GM23338 (cell line): ENCODE data around the gene FAM53A. TPM values are rescaled to one million over a fixed set of nuclear protein-coding genes. Genes with fewer than 3 reads are reported as not detected.
A peak's percentile ranks its signal among the peaks of the same experiment; 100 is the strongest.

Source experiments
- ATAC-seq: fragments of 200-7000 bp; cut with Tn5 transposase; 3 replicates; pipeline ENCODE4 v1.9.1; 2020
- DNase-seq: peaks from one replicate; pipeline ENCODE4 v3.0.0-alpha.2; 2015; ENCODE audit warnings: low spot score
- H2AFZ ChIP-seq: fragments of 200-600 bp; sonication (generic); 2 replicates; pipeline ENCODE4 v1.8.0; 2016; ENCODE audit warnings: antibody characterized with exemption, mild to moderate bottlenecking, moderate library complexity
- H3F3A ChIP-seq: fragments of 200-600 bp; sonication (generic); replicated peaks from 2 replicates; pipeline ENCODE4 v1.8.0; 2017; ENCODE audit warnings: antibody characterized with exemption, mixed run types, low read depth
- H3K27ac ChIP-seq: fragments of 200-600 bp; sonication (generic); 2 replicates; pipeline ENCODE4 v1.6.1; 2016; ENCODE audit warnings: low read depth
- H3K27me3 ChIP-seq: fragments of 200-600 bp; sonication (generic); 2 replicates; pipeline ENCODE4 v1.8.0; 2016; ENCODE audit warnings: mild to moderate bottlenecking, mixed run types, moderate library complexity; ENCODE audit not compliant: insufficient read depth
- H3K36me3 ChIP-seq: fragments of 200-600 bp; sonication (generic); 2 replicates; pipeline ENCODE4 v1.8.0; 2016; ENCODE audit warnings: mild to moderate bottlenecking; ENCODE audit not compliant: insufficient read depth
- H3K4me1 ChIP-seq: fragments of 200-600 bp; sonication (generic); 2 replicates; pipeline ENCODE4 v1.8.0; 2016; ENCODE audit warnings: mild to moderate bottlenecking, moderate library complexity; ENCODE audit not compliant: insufficient read depth
- H3K4me2 ChIP-seq: fragments of 200-600 bp; sonication (generic); 2 replicates; pipeline ENCODE4 v1.7.1; 2017; ENCODE audit warnings: mixed run types
- H3K4me3 ChIP-seq: fragments of 200-600 bp; sonication (generic); 2 replicates; pipeline ENCODE4 v1.6.1; 2016; ENCODE audit warnings: mixed run types
- H3K79me2 ChIP-seq: fragments of 200-600 bp; sonication (generic); replicated peaks from 2 replicates; pipeline ENCODE4 v1.8.0; 2017; ENCODE audit warnings: mild to moderate bottlenecking; ENCODE audit not compliant: insufficient read depth
- H3K9me2 ChIP-seq: fragments of 200-600 bp; sonication (generic); 2 replicates; pipeline ENCODE4 v1.8.0; 2017; ENCODE audit not compliant: insufficient read depth
- H4K20me1 ChIP-seq: fragments of 200-600 bp; sonication (generic); replicated peaks from 2 replicates; pipeline ENCODE4 v1.8.0; 2017; ENCODE audit warnings: mild to moderate bottlenecking; ENCODE audit not compliant: insufficient read depth
- H3K27ac Mint-ChIP-seq: 2 replicates; pipeline ENCODE4 v1.8.0; 2020; ENCODE audit warnings: inconsistent platforms, mild to moderate bottlenecking, moderate library complexity, mixed read lengths
- H3K27me3 Mint-ChIP-seq: 3 replicates; pipeline ENCODE4 v1.8.0; 2022; ENCODE audit warnings: low read depth, mild to moderate bottlenecking, moderate library complexity, mixed read lengths, inconsistent platforms; ENCODE audit not compliant: insufficient read depth, poor library complexity
- H3K36me3 Mint-ChIP-seq: 3 replicates; pipeline ENCODE4 v1.8.0; 2021; ENCODE audit warnings: low read depth, mild to moderate bottlenecking, inconsistent platforms, moderate library complexity, mixed read lengths
- H3K4me1 Mint-ChIP-seq: 3 replicates; pipeline ENCODE4 v1.8.0; 2020; ENCODE audit warnings: mild to moderate bottlenecking, inconsistent platforms, mixed read lengths
- H3K4me3 Mint-ChIP-seq: 3 replicates; pipeline ENCODE4 v1.8.0; 2021; ENCODE audit warnings: moderate library complexity, mild to moderate bottlenecking, inconsistent platforms, mixed read lengths
- H3K9me3 Mint-ChIP-seq: 3 replicates; pipeline ENCODE4 v1.8.0; 2020; ENCODE audit warnings: moderate library complexity, mild to moderate bottlenecking, inconsistent platforms, mixed read lengths
- CREB1 ChIP-seq: fragments of 250-450 bp; sonication (Bioruptor Pico); IDR thresholded peaks from 2 replicates; pipeline ENCODE4 v1.5.0; 2020; ENCODE audit warnings: low read depth, mild to moderate bottlenecking, moderate library complexity
- EZH2 ChIP-seq: fragments of 200-600 bp; sonication (generic); IDR thresholded peaks from one replicate; pipeline ENCODE4 v1.8.0; 2017; ENCODE audit warnings: antibody characterized with exemption, mild to moderate bottlenecking, low read depth; ENCODE audit not compliant: unreplicated experiment
- EZH2phosphoT487 ChIP-seq: fragments of 200-600 bp; sonication (generic); IDR thresholded peaks from one replicate; pipeline ENCODE4 v1.8.1; 2018; ENCODE audit warnings: antibody characterized with exemption; ENCODE audit not compliant: unreplicated experiment
- JUNB ChIP-seq: IDR thresholded peaks from one replicate; pipeline ENCODE4 v1.6.1; 2016; ENCODE audit warnings: antibody characterized with exemption; ENCODE audit not compliant: unreplicated experiment
- NANOG ChIP-seq: IDR thresholded peaks from 2 replicates; pipeline ENCODE4 v1.6.1; 2016; ENCODE audit warnings: antibody characterized with exemption, borderline replicate concordance
- POLR2AphosphoS5 ChIP-seq: IDR thresholded peaks from 2 replicates; pipeline ENCODE4 v1.6.1; 2016; ENCODE audit warnings: antibody characterized with exemption, low read depth
- STAT1 ChIP-seq: IDR thresholded peaks from one replicate; pipeline ENCODE4 v1.6.1; 2016; ENCODE audit warnings: antibody characterized with exemption; ENCODE audit not compliant: unreplicated experiment
- ZNF114 ChIP-seq: fragments of 250-450 bp; sonication (Bioruptor Pico); IDR thresholded peaks from 2 replicates; pipeline ENCODE4 v1.5.0; 2020; ENCODE audit warnings: mild to moderate bottlenecking, moderate library complexity
- ZNF331 ChIP-seq: fragments of 250-450 bp; sonication (Bioruptor Pico); IDR thresholded peaks from 2 replicates; pipeline ENCODE4 v1.5.0; 2020; ENCODE audit warnings: low read depth, mild to moderate bottlenecking, moderate library complexity
- polyA plus RNA-seq: library from polyadenylated mRNA; unstranded; fragments of >200 nt; fragmentation: Nextera tagmentation; extraction: Ambion mirVana; gene quantifications from 2 replicates; pipeline ENCODE4 v1.2.1, GENCODE V29; 2016
- total RNA-seq: library from RNA; depleted of rRNA; stranded (reverse); fragments of >200 nt; shearing (Covaris generic); gene quantifications from 2 replicates; pipeline ENCODE4 v1.2.3, GENCODE V29; 2014
- TF ChIP-seq, protein P1 (sequence below), 2 experiments: fragments of 200-600 bp in 1 of 2; sonication (generic) in 1 of 2; conservative IDR thresholded peaks; 2 replicates each; pipeline versions ENCODE4 v1.5.1 to v1.6.1; 2016 to 2017; ENCODE audit warnings: antibody characterized with exemption in 2 of 2, low read depth in 2 of 2, mild to moderate bottlenecking in 2 of 2, moderate library complexity in 1 of 2
- TF ChIP-seq, protein P2 (sequence below): IDR thresholded peaks from one replicate; pipeline ENCODE4 v1.6.1; 2018; ENCODE audit warnings: antibody characterized with exemption; ENCODE audit not compliant: unreplicated experiment
- TF ChIP-seq, protein P3 (sequence below): IDR thresholded peaks from 2 replicates; pipeline ENCODE4 v1.6.1; 2016; ENCODE audit warnings: antibody characterized with exemption
- TF ChIP-seq, protein P4 (sequence below): fragments of 250-450 bp; sonication (Bioruptor Pico); IDR thresholded peaks from 2 replicates; pipeline ENCODE4 v1.5.0; 2020; ENCODE audit warnings: mild to moderate bottlenecking, moderate library complexity

FAM53A gene
- total and polyA plus RNA-seq, 2 experiments from 2014 or later: 1.1 to 3.1 TPM

DNA sequence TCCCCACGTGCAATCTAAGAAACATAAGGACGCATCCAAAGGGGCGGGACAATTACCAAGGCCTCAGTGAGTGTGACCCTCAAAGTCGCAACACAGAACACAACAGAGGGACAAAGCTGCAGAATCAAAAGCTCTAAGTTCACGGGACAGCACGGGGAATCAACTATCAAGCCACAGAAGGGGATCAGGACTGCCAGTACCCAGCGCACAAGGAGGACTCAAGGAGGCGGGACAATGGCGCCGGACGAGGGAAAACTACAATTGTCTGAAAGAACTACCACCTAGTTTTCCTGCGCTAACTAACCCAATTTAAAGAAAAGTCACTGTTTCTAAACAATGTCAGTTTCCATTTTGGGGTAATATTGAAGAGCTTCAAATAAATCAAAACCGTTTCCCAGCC is 1.3 kb downstream of the FAM53A start:
- H3K9me2 ChIP-seq: no peaks in the 10 kb centered on the region
- H3K4me1 Mint-ChIP-seq: peaks cover 8% of the 10 kb centered on the region; the same call in 2 of the 3 replicates
- H3K4me3 ChIP-seq: peak overlapping the region; percentile 52
- 0 out of 2 replicates have a peak, but pooled peaks cover 5% of the 10 kb centered on the region for H3K4me1 ChIP-seq
- H3K9me3 Mint-ChIP-seq: peaks cover 2% of the 10 kb centered on the region; the same call in 2 of the 3 replicates
- peaks cover 22% of the 10 kb centered on the region for H3K27me3 Mint-ChIP-seq
- peaks cover 22% of the 10 kb centered on the region for H3K27me3 ChIP-seq
- H3K27ac Mint-ChIP-seq: no peak overlapping the region
- peak overlapping the region; percentile 84 for H3K4me2 ChIP-seq
- DNase-seq (no peak), ATAC-seq (no peak)
- H3K79me2 ChIP-seq: no peaks in the 10 kb centered on the region
- H3K36me3 Mint-ChIP-seq: no peaks in the 10 kb centered on the region
- H3K36me3 ChIP-seq: no peaks in the 10 kb centered on the region
- H2AFZ ChIP-seq: no peak overlapping the region; the same call in 1 of the 2 replicates
- peaks cover 12% of the 10 kb centered on the region for H3F3A ChIP-seq
- H4K20me1 ChIP-seq: no peaks in the 10 kb centered on the region
- H3K4me3 Mint-ChIP-seq: peak overlapping the region; percentile 78
- TF ChIP-seq CREB1 (no peak), EZH2phosphoT487 (no peak), JUNB (no peak), POLR2AphosphoS5 (no peak), STAT1 (no peak), NANOG (no peak), ZNF114 (CRISPR knock-in tag) (no peak), ZNF331 (CRISPR knock-in tag) (no peak), EZH2 (no peak)
- TF ChIP-seq, protein P1, sequence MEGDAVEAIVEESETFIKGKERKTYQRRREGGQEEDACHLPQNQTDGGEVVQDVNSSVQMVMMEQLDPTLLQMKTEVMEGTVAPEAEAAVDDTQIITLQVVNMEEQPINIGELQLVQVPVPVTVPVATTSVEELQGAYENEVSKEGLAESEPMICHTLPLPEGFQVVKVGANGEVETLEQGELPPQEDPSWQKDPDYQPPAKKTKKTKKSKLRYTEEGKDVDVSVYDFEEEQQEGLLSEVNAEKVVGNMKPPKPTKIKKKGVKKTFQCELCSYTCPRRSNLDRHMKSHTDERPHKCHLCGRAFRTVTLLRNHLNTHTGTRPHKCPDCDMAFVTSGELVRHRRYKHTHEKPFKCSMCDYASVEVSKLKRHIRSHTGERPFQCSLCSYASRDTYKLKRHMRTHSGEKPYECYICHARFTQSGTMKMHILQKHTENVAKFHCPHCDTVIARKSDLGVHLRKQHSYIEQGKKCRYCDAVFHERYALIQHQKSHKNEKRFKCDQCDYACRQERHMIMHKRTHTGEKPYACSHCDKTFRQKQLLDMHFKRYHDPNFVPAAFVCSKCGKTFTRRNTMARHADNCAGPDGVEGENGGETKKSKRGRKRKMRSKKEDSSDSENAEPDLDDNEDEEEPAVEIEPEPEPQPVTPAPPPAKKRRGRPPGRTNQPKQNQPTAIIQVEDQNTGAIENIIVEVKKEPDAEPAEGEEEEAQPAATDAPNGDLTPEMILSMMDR (conservative IDR thresholded peaks at IDR 0.05; ENCODE audit: low read depth in 2 of 2): no peak
- TF ChIP-seq, protein P2, sequence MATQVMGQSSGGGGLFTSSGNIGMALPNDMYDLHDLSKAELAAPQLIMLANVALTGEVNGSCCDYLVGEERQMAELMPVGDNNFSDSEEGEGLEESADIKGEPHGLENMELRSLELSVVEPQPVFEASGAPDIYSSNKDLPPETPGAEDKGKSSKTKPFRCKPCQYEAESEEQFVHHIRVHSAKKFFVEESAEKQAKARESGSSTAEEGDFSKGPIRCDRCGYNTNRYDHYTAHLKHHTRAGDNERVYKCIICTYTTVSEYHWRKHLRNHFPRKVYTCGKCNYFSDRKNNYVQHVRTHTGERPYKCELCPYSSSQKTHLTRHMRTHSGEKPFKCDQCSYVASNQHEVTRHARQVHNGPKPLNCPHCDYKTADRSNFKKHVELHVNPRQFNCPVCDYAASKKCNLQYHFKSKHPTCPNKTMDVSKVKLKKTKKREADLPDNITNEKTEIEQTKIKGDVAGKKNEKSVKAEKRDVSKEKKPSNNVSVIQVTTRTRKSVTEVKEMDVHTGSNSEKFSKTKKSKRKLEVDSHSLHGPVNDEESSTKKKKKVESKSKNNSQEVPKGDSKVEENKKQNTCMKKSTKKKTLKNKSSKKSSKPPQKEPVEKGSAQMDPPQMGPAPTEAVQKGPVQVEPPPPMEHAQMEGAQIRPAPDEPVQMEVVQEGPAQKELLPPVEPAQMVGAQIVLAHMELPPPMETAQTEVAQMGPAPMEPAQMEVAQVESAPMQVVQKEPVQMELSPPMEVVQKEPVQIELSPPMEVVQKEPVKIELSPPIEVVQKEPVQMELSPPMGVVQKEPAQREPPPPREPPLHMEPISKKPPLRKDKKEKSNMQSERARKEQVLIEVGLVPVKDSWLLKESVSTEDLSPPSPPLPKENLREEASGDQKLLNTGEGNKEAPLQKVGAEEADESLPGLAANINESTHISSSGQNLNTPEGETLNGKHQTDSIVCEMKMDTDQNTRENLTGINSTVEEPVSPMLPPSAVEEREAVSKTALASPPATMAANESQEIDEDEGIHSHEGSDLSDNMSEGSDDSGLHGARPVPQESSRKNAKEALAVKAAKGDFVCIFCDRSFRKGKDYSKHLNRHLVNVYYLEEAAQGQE: no peak
- TF ChIP-seq, protein P3, sequence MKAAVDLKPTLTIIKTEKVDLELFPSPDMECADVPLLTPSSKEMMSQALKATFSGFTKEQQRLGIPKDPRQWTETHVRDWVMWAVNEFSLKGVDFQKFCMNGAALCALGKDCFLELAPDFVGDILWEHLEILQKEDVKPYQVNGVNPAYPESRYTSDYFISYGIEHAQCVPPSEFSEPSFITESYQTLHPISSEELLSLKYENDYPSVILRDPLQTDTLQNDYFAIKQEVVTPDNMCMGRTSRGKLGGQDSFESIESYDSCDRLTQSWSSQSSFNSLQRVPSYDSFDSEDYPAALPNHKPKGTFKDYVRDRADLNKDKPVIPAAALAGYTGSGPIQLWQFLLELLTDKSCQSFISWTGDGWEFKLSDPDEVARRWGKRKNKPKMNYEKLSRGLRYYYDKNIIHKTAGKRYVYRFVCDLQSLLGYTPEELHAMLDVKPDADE: no peak
- TF ChIP-seq, protein P4, sequence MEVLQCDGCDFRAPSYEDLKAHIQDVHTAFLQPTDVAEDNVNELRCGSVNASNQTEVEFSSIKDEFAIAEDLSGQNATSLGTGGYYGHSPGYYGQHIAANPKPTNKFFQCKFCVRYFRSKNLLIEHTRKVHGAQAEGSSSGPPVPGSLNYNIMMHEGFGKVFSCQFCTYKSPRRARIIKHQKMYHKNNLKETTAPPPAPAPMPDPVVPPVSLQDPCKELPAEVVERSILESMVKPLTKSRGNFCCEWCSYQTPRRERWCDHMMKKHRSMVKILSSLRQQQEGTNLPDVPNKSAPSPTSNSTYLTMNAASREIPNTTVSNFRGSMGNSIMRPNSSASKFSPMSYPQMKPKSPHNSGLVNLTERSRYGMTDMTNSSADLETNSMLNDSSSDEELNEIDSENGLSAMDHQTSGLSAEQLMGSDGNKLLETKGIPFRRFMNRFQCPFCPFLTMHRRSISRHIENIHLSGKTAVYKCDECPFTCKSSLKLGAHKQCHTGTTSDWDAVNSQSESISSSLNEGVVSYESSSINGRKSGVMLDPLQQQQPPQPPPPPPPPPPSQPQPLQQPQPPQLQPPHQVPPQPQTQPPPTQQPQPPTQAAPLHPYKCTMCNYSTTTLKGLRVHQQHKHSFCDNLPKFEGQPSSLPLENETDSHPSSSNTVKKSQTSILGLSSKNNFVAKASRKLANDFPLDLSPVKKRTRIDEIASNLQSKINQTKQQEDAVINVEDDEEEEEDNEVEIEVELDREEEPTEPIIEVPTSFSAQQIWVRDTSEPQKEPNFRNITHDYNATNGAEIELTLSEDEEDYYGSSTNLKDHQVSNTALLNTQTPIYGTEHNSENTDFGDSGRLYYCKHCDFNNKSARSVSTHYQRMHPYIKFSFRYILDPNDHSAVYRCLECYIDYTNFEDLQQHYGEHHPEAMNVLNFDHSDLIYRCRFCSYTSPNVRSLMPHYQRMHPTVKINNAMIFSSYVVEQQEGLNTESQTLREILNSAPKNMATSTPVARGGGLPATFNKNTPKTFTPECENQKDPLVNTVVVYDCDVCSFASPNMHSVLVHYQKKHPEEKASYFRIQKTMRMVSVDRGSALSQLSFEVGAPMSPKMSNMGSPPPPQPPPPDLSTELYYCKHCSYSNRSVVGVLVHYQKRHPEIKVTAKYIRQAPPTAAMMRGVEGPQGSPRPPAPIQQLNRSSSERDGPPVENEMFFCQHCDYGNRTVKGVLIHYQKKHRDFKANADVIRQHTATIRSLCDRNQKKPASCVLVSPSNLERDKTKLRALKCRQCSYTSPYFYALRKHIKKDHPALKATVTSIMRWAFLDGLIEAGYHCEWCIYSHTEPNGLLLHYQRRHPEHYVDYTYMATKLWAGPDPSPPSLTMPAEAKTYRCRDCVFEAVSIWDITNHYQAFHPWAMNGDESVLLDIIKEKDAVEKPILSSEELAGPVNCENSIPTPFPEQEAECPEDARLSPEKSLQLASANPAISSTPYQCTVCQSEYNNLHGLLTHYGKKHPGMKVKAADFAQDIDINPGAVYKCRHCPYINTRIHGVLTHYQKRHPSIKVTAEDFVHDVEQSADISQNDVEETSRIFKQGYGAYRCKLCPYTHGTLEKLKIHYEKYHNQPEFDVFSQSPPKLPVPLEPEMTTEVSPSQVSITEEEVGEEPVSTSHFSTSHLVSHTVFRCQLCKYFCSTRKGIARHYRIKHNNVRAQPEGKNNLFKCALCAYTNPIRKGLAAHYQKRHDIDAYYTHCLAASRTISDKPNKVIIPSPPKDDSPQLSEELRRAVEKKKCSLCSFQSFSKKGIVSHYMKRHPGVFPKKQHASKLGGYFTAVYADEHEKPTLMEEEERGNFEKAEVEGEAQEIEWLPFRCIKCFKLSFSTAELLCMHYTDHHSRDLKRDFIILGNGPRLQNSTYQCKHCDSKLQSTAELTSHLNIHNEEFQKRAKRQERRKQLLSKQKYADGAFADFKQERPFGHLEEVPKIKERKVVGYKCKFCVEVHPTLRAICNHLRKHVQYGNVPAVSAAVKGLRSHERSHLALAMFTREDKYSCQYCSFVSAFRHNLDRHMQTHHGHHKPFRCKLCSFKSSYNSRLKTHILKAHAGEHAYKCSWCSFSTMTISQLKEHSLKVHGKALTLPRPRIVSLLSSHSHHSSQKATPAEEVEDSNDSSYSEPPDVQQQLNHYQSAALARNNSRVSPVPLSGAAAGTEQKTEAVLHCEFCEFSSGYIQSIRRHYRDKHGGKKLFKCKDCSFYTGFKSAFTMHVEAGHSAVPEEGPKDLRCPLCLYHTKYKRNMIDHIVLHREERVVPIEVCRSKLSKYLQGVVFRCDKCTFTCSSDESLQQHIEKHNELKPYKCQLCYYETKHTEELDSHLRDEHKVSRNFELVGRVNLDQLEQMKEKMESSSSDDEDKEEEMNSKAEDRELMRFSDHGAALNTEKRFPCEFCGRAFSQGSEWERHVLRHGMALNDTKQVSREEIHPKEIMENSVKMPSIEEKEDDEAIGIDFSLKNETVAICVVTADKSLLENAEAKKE (CRISPR knock-in tag): no peak
- no peak overlapping the region for H3K27ac ChIP-seq
